ENCODE data around the gene TMCO6. TPM values are rescaled to one million over a fixed set of nuclear protein-coding genes. Genes with fewer than 3 reads are reported as not detected.
A peak's percentile ranks its signal among the peaks of the same experiment; 100 is the strongest.

The TMCO6 gene
- total and polyA plus RNA-seq, 9 of the 15 experiments (the other 6 are each of a cell fraction or from before 2014, with no cell fraction given) = 3.4 to 46.4 (median 16.7) TPM

DNA sequence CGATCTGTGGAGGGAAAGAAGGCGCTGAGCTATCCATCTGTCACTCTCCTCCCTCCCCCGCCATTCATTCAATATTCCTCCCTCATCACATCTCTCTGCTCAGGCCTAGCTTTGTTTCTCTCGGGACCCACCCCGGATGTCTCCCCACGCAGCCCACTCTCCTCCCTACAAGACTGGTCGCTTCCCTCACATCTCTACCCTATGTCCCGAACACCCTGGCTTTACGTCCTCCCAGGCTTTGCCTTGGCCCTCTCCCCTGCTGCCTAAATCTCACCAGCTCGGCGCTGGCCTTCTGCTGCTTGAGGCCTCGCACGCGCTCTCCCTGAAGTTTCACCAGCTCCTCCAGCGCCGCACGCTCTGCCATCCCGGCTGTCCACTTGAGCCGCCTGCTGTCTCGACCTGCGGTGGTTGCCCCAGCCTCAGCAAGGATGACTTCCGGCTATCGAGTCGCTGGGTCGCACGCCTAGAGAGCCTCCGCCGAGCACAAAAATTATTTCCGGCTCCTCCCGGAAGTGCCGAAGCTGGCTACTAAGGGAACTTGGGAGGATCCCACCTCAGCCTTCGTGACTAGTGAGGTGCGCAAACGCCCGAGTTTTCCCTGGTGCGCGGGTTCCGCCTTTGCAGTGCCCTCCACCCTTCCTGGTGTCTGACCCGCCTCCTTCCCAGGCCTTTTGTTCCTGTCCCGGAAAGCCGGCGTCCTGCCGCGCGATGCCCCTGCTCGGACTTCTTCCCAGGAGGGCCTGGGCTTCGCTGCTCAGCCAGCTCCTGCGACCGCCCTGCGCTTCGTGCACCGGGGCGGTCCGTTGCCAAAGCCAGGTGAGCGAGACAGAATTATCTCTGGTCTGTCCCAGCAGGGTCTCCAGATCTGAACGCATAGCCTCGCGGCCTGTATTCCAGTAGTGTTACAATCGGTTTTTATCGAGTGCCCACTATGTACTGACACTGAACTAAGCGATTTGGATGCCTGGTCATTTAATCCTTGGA lies 52.0 kb downstream of the TMCO6 start, which contains the start of the genes HARS1 and HARS2 (continued):
- TF ChIP-seq RB1 (IDR thresholded peaks at IDR 0.05; ENCODE audit: low read depth) (peak; percentile 49), JUN (IDR thresholded peaks at IDR 0.05; ENCODE audit: borderline replicate concordance, low read depth, low read length) (no peak; the same call in 1 of the 2 replicates), JUN (CRISPR knock-in tag; IDR thresholded peaks at IDR 0.05; ENCODE audit: borderline replicate concordance) (0 out of 2 replicates have a peak, but pooled peaks have one; percentile 60), MBD2 (IDR thresholded peaks at IDR 0.05; ENCODE audit: borderline replicate concordance, low read depth) (peak; percentile 86), STAT5A (IDR thresholded peaks at IDR 0.05; ENCODE audit: borderline replicate concordance, low read length) (no peak), BRCA1 (IDR thresholded peaks at IDR 0.05) (no peak), BRCA1 (CRISPR knock-in tag; IDR thresholded peaks at IDR 0.05) (no peak), CHCHD3 (CRISPR knock-in tag; IDR thresholded peaks at IDR 0.05) (no peak), RFX1 (IDR thresholded peaks at IDR 0.05) (no peak; the same call in 1 of the 2 replicates), ZC3H4 (CRISPR knock-in tag; IDR thresholded peaks at IDR 0.05; ENCODE audit: borderline replicate concordance) (no peak), ZNF41 (CRISPR knock-in tag; conservative IDR thresholded peaks at IDR 0.05) (no peak), SRF (CRISPR knock-in tag; IDR thresholded peaks at IDR 0.05) (peak in 1 of 2 experiments; percentile 61; a peak in 1 of 4 replicates), CC2D1A (IDR thresholded peaks at IDR 0.05) (0 out of 2 replicates have a peak, but pooled peaks have one; percentile 25), HNRNPK (IDR thresholded peaks at IDR 0.05; ENCODE audit: low read depth, low read length, poor library complexity, severe bottlenecking) (no peak), IRF2 (CRISPR knock-in tag; IDR thresholded peaks at IDR 0.05) (no peak), NR2C1 (IDR thresholded peaks at IDR 0.05) (peak; percentile 87), NR2C1 (tag; IDR thresholded peaks at IDR 0.05) (peak; percentile 92), FOXP1 (CRISPR knock-in tag; IDR thresholded peaks at IDR 0.05) (peak; percentile 77; the same call in 1 of the 2 replicates)
- TF ChIP-seq, protein P1, sequence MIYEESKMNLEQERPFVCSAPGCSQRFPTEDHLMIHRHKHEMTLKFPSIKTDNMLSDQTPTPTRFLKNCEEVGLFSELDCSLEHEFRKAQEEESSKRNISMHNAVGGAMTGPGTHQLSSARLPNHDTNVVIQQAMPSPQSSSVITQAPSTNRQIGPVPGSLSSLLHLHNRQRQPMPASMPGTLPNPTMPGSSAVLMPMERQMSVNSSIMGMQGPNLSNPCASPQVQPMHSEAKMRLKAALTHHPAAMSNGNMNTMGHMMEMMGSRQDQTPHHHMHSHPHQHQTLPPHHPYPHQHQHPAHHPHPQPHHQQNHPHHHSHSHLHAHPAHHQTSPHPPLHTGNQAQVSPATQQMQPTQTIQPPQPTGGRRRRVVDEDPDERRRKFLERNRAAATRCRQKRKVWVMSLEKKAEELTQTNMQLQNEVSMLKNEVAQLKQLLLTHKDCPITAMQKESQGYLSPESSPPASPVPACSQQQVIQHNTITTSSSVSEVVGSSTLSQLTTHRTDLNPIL (CRISPR knock-in tag; IDR thresholded peaks at IDR 0.05) = no peak
- TF ChIP-seq, protein P2, sequence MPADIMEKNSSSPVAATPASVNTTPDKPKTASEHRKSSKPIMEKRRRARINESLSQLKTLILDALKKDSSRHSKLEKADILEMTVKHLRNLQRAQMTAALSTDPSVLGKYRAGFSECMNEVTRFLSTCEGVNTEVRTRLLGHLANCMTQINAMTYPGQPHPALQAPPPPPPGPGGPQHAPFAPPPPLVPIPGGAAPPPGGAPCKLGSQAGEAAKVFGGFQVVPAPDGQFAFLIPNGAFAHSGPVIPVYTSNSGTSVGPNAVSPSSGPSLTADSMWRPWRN (IDR thresholded peaks at IDR 0.05; ENCODE audit: low read depth) = 0 out of 2 replicates have a peak, but pooled peaks have one; percentile 26
- TF ChIP-seq, protein P3, sequence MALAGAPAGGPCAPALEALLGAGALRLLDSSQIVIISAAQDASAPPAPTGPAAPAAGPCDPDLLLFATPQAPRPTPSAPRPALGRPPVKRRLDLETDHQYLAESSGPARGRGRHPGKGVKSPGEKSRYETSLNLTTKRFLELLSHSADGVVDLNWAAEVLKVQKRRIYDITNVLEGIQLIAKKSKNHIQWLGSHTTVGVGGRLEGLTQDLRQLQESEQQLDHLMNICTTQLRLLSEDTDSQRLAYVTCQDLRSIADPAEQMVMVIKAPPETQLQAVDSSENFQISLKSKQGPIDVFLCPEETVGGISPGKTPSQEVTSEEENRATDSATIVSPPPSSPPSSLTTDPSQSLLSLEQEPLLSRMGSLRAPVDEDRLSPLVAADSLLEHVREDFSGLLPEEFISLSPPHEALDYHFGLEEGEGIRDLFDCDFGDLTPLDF (CRISPR knock-in tag; IDR thresholded peaks at IDR 0.05) = 0 out of 2 replicates have a peak, but pooled peaks have one; percentile 44
- TF ChIP-seq, protein P4, sequence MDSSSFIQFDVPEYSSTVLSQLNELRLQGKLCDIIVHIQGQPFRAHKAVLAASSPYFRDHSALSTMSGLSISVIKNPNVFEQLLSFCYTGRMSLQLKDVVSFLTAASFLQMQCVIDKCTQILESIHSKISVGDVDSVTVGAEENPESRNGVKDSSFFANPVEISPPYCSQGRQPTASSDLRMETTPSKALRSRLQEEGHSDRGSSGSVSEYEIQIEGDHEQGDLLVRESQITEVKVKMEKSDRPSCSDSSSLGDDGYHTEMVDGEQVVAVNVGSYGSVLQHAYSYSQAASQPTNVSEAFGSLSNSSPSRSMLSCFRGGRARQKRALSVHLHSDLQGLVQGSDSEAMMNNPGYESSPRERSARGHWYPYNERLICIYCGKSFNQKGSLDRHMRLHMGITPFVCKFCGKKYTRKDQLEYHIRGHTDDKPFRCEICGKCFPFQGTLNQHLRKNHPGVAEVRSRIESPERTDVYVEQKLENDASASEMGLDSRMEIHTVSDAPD (CRISPR knock-in tag; IDR thresholded peaks at IDR 0.05) = no peak

Data from K562 (cell line).